HG03342 (cell line): ENCODE data around the gene PRAMEF7.
"Not testable (repeated sequence)": the region's sequence is repeated elsewhere in the genome, so short reads cannot be mapped to it uniquely, and the experiment has no call there.

Source experiments
- ATAC-seq: cut with Tn5 transposase; IDR thresholded peaks from one replicate; pipeline ENCODE4 v1.9.1; 2021; ENCODE audit warnings: mild to moderate bottlenecking, moderate library complexity; ENCODE audit not compliant: unreplicated experiment

The PRAMEF7 gene

GRCh38 chr1:12916310-12916709 lies at the start of gene PRAMEF7:
Gene PRAMEF7, plus strand, starts transcription at chr1:12916610. Its CDS starts 1,083 bp downstream, at chr1:12917693.
- ATAC-seq, result not testable (repeated sequence)

- ATAC-seq, result not testable (repeated sequence)
Measured at GRCh38 chr1:12878453-12878852, 38.0 kb upstream of the PRAMEF7 start.

DNA sequence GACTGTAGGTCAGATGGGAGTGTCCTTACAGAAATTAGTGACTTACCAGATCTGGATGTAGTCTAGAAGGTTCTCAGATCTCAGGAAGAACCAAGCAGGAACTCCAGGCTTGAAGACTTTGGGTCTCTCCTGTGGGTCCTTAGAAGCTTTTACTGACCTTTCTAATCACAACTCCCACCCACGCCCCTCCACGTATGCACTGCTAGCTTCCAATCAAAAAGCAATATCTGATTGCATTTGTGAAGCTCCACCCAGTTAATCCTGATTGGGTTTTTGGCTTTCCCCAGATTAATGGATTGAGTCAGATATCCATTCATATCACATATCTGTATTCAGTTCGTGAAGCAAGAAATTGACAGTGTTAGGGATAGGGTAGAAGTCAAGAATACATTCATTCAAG lies 30.3 kb upstream of the PRAMEF7 start, which contains the start of gene PRAMEF4:
TSS of gene PRAMEF4 (minus strand) at position 101 of the 400 bp plus-strand sequence. CDS start 2,807 bp downstream, outside the sequence.
- not testable (repeated sequence) for ATAC-seq

- ATAC-seq, result not testable (repeated sequence)
Measured at GRCh38 chr1:12898170-12898569, 18.2 kb upstream of the PRAMEF7 start, which contains the start of gene PRAMEF10. Gene PRAMEF10, minus strand, starts transcription at chr1:12898270. Its CDS starts 2,423 bp downstream, at chr1:12895847.

- not testable (repeated sequence) for ATAC-seq
Measured at GRCh38 chr1:12899186-12899585, 17.2 kb upstream of the PRAMEF7 start.

DNA sequence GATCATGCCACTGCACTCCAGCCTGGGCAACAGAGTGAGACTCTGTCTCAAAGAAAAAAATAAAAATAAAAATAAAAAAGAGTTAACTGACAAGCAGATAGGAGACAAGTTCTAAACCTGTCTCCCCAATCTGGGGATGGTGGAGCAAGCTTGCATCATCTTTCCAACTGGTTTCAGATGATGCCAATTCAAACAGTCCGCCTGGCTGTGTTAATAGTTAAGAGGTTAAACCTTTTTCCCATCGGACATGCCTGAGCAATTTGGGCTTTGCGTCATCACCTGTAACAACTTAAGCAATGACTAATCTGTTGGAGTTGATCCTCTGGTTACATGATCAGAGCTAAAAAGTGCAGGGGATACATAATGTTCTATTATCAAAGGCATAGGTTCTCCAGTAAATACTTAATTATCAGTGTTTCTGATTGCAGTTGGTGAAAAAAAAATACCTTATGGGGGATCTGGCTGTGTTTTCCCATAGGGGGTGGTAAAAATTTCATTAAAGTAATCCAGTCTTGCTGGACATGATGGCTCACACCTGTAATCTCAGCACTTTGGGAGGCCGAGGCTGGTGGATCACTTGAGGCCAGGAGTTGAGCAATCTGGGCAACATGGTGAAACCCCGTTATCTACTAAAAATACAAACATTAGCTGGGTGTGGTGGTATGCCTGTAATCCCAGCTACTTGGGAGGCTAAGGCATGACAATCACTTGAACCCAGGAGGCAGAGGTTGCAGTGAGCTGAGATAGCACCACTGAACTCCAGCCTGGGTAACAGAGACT lies 12.4 kb upstream of the PRAMEF7 start:
- ATAC-seq, result not testable (repeated sequence)

GRCh38 chr1:12921749-12922148 lies 5.3 kb downstream of the PRAMEF7 start:
- ATAC-seq, result not testable (repeated sequence)

- not testable (repeated sequence) for ATAC-seq
Measured at GRCh38 chr1:12924368-12924767, 8.0 kb downstream of the PRAMEF7 start.

DNA sequence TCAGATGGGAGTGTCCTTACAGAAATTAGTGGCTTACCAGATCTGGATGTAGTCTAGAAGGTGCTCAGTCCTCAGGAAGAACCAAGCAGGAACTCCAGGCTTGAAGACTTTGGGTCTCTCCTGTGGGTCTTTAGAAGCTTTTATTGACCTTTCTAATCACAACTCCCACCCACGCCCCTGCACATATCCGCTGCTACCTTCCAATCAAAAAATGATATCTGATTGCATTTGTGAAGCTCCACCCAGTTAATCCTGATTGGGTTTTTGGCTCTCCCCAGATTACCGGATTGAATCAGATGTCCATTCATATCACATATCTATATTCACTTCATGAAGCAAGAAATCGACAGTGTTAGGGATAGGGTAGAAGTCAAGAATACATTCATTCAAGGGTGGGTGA lies 31.1 kb downstream of the PRAMEF7 start, which contains the start of gene PRAMEF6:
TSS of gene PRAMEF6 (minus strand) at position 101 of the 400 bp plus-strand sequence. CDS start 5,062 bp downstream, outside the sequence.
- ATAC-seq, result not testable (repeated sequence)
